ENCODE data around the gene CCSAP.

CCSAP gene

GRCh38 chr1:229349463-229350385 is 6.9 kb upstream of the CCSAP start:
- H3K27me3 ChIP-seq (ENCODE audit: insufficient read depth, low read depth, severe bottlenecking) = no peaks in the 10 kb centered on the region
- no peak for DNase-seq
- no peak for TF ChIP-seq CTCF (IDR thresholded peaks at IDR 0.05; ENCODE audit: low read depth, low read length)
- no peaks in the 10 kb centered on the region for H3K9me3 ChIP-seq (ENCODE audit: severe bottlenecking)
- H3K36me3 ChIP-seq = no peaks in the 10 kb centered on the region
- H3K27ac ChIP-seq = no peak overlapping the region
- no peak overlapping the region for H3K4me3 ChIP-seq (ENCODE audit: low read depth, low read length)

- Histone ChIP-seq H3K27me3 (ENCODE audit: insufficient read depth, low read depth, severe bottlenecking) (no peaks in the 10 kb centered on the region), H3K27ac (no peak overlapping the region), H3K36me3 (no peaks in the 10 kb centered on the region), H3K9me3 (ENCODE audit: severe bottlenecking) (no peaks in the 10 kb centered on the region), H3K4me3 (ENCODE audit: low read depth, low read length) (no peak overlapping the region)
- DNase-seq = no peak
- TF ChIP-seq CTCF (IDR thresholded peaks at IDR 0.05; ENCODE audit: low read depth, low read length) = no peak
Observed at GRCh38 chr1:229347528-229347927, 4.7 kb upstream of the CCSAP start.

- no peak for DNase-seq
- H3K36me3 ChIP-seq = no peaks in the 10 kb centered on the region
- no peak overlapping the region for H3K4me3 ChIP-seq (ENCODE audit: low read depth, low read length)
- TF ChIP-seq CTCF (IDR thresholded peaks at IDR 0.05; ENCODE audit: low read depth, low read length) = no peak
- H3K9me3 ChIP-seq (ENCODE audit: severe bottlenecking) = no peaks in the 10 kb centered on the region
- no peak overlapping the region for H3K27ac ChIP-seq
- H3K27me3 ChIP-seq (ENCODE audit: insufficient read depth, low read depth, severe bottlenecking) = no peaks in the 10 kb centered on the region
Observed at GRCh38 chr1:229344937-229345684, 2.3 kb upstream of the CCSAP start.

- Histone ChIP-seq H3K4me3 (ENCODE audit: low read depth, low read length) (no peak overlapping the region), H3K27ac (no peak overlapping the region), H3K9me3 (ENCODE audit: severe bottlenecking) (no peaks in the 10 kb centered on the region), H3K27me3 (ENCODE audit: insufficient read depth, low read depth, severe bottlenecking) (no peaks in the 10 kb centered on the region), H3K36me3 (no peaks in the 10 kb centered on the region)
- DNase-seq = no peak
- no peak for TF ChIP-seq CTCF (IDR thresholded peaks at IDR 0.05; ENCODE audit: low read depth, low read length)
Observed at GRCh38 chr1:229344139-229344538, 1.3 kb upstream of the CCSAP start.

GRCh38 chr1:229341774-229342655 is 832 bp downstream of the CCSAP start:
- H3K36me3 ChIP-seq = no peaks in the 10 kb centered on the region
- H3K9me3 ChIP-seq (ENCODE audit: severe bottlenecking) = no peaks in the 10 kb centered on the region
- no peak for TF ChIP-seq CTCF (IDR thresholded peaks at IDR 0.05; ENCODE audit: low read depth, low read length)
- peak overlapping the region; percentile 54 for H3K27ac ChIP-seq
- peak overlapping the region; percentile 64 for H3K4me3 ChIP-seq (ENCODE audit: low read depth, low read length)
- DNase-seq = peak; percentile 71
- H3K27me3 ChIP-seq (ENCODE audit: insufficient read depth, low read depth, severe bottlenecking) = no peaks in the 10 kb centered on the region

Measured in WERI-Rb-1 (cell line).